Right lobe of liver (tissue), 4 donors: ENCODE results near the gene PLXNA2.

ENCODE experiments used
- POLR2A ChIP-seq: fragments of 450-650 bp; IDR thresholded peaks from one replicate; pipeline ENCODE4 v1.6.1; 2017; ENCODE audit warnings: antibody characterized with exemption, mild to moderate bottlenecking
- TF ChIP-seq, protein P1 (sequence below), 4 donors: fragments of 200-600 bp in 3 of 4; fragments of 450-650 bp in 1 of 4; IDR thresholded peaks; one replicate each; pipeline versions ENCODE4 v1.5.1 to v1.8.0; 2016 to 2022; ENCODE audit warnings: antibody characterized with exemption in 4 of 4, mild to moderate bottlenecking in 2 of 4
- donor health status: DM: no; HTN: no; CAD: no.
- donor health status: DM: no; HTN: no; CAD: no.
- donor health status: DM: no; HTN: yes; CAD: no.

DNA sequence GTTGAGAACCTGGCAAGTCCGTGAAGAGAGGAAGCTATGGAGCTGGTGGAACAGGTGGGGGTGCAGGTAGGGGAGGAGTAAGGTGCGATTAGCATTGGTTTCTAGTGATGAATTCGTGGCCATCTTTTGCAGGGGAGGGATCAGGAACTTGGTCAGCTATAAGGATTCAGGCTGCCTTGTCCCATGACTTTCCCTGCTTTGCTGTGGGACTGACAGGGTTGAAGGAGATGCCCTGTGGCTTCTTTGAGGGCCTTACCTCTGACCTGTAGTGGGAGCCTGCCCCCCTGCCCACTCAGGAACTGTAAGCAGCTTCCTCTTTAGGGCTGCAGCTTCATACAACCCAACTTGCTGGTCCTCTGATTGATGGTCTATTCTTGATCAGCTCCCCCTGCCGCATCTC lies 248.6 kb downstream of the PLXNA2 start:
- TF ChIP-seq, protein P1, sequence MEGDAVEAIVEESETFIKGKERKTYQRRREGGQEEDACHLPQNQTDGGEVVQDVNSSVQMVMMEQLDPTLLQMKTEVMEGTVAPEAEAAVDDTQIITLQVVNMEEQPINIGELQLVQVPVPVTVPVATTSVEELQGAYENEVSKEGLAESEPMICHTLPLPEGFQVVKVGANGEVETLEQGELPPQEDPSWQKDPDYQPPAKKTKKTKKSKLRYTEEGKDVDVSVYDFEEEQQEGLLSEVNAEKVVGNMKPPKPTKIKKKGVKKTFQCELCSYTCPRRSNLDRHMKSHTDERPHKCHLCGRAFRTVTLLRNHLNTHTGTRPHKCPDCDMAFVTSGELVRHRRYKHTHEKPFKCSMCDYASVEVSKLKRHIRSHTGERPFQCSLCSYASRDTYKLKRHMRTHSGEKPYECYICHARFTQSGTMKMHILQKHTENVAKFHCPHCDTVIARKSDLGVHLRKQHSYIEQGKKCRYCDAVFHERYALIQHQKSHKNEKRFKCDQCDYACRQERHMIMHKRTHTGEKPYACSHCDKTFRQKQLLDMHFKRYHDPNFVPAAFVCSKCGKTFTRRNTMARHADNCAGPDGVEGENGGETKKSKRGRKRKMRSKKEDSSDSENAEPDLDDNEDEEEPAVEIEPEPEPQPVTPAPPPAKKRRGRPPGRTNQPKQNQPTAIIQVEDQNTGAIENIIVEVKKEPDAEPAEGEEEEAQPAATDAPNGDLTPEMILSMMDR (IDR thresholded peaks at IDR 0.05): no peak
- TF ChIP-seq POLR2A: no peak
